Neural cell (in vitro differentiated cells): ENCODE results near the gene KMT5C.

Experiments used
- CTCF ChIP-seq: fragments of 450-650 bp; IDR thresholded peaks from 2 replicates; pipeline ENCODE4 v1.5.1; 2014; ENCODE audit warnings: antibody characterized with exemption, mild to moderate bottlenecking, moderate library complexity; ENCODE audit not compliant: poor library complexity, severe bottlenecking
- EP300 ChIP-seq: fragments of 450-650 bp; conservative IDR thresholded peaks from 2 replicates; pipeline ENCODE4 v1.6.1; 2014; ENCODE audit warnings: antibody characterized with exemption, mild to moderate bottlenecking, moderate library complexity; ENCODE audit not compliant: poor library complexity, severe bottlenecking
- EZH2 ChIP-seq: fragments of 200-600, 300-800 bp; shearing (Covaris generic), sonication (generic); IDR thresholded peaks from 2 replicates; pipeline ENCODE4 v1.6.1; 2014; ENCODE audit warnings: antibody characterized with exemption, low read length, borderline replicate concordance, mild to moderate bottlenecking; ENCODE audit not compliant: insufficient read depth, poor library complexity, severe bottlenecking
- MXI1 ChIP-seq: fragments of 450-650 bp; conservative IDR thresholded peaks from 2 replicates; pipeline ENCODE4 v1.6.1; 2014; ENCODE audit warnings: antibody characterized with exemption, mild to moderate bottlenecking; ENCODE audit not compliant: poor library complexity, severe bottlenecking
- POLR2AphosphoS5 ChIP-seq: IDR thresholded peaks from 2 replicates; pipeline ENCODE4 v1.6.1; 2012
- RAD21 ChIP-seq: fragments of 450-650 bp; conservative IDR thresholded peaks from 2 replicates; pipeline ENCODE4 v1.6.1; 2014; ENCODE audit warnings: antibody characterized with exemption, mild to moderate bottlenecking, moderate library complexity
- REST ChIP-seq: IDR thresholded peaks from 2 replicates; pipeline ENCODE4 v1.6.1; 2012; ENCODE audit warnings: borderline replicate concordance
- SMC3 ChIP-seq: fragments of 450-650 bp; conservative IDR thresholded peaks from 2 replicates; pipeline ENCODE4 v1.6.1; 2014; ENCODE audit warnings: antibody characterized with exemption, mild to moderate bottlenecking, moderate library complexity; ENCODE audit not compliant: poor library complexity
- TAF1 ChIP-seq: IDR thresholded peaks from 2 replicates; pipeline ENCODE4 v1.6.1; 2012; ENCODE audit warnings: low read depth

- TF ChIP-seq CTCF (no peak), EP300 (no peak), POLR2AphosphoS5 (no peak), EZH2 (no peak), SMC3 (no peak), RAD21 (no peak), TAF1 (no peak), REST (no peak), MXI1 (no peak)
Measured at GRCh38 chr19:55379174-55379573, 39.5 kb downstream of the KMT5C start.
